ENCODE measurements around the gene OLFM1.
"Not testable (repeated sequence)": the region's sequence is repeated elsewhere in the genome, so short reads cannot be mapped to it uniquely, and the experiment has no call there.

OLFM1 gene

GRCh38 chr9:135135929-135136315 lies 48.5 kb downstream of the OLFM1 start:
- DNase-seq, result no peak

GRCh38 chr9:135136481-135136880 lies 49.0 kb downstream of the OLFM1 start:
- no peak for DNase-seq

- no peak for DNase-seq
Observed at GRCh38 chr9:135136991-135137832, 49.7 kb downstream of the OLFM1 start.

GRCh38 chr9:135138078-135138855 lies 50.8 kb downstream of the OLFM1 start:
- no peak for DNase-seq

GRCh38 chr9:135139366-135139959 lies 52.0 kb downstream of the OLFM1 start:
- no peak for DNase-seq

GRCh38 chr9:135141183-135141774 lies 53.8 kb downstream of the OLFM1 start:
- no peak for DNase-seq

- DNase-seq, result no peak
Observed at GRCh38 chr9:135144581-135145170, 57.2 kb downstream of the OLFM1 start.

- no peak for DNase-seq
Observed at GRCh38 chr9:135145312-135145711, 57.8 kb downstream of the OLFM1 start.

- DNase-seq, result no peak
Observed at GRCh38 chr9:135146241-135146640, 58.8 kb downstream of the OLFM1 start.

- no peak for DNase-seq
Observed at GRCh38 chr9:135146766-135147473, 59.5 kb downstream of the OLFM1 start.

GRCh38 chr9:135147474-135147805 lies 60.0 kb downstream of the OLFM1 start:
- DNase-seq, result no peak

GRCh38 chr9:135147938-135148337 lies 60.5 kb downstream of the OLFM1 start:
- DNase-seq, result no peak

GRCh38 chr9:135148386-135148785 lies 60.9 kb downstream of the OLFM1 start:
- no peak for DNase-seq

GRCh38 chr9:135149901-135150300 lies 62.4 kb downstream of the OLFM1 start:
- DNase-seq, result not testable (repeated sequence)

GRCh38 chr9:135150981-135151380 lies 63.5 kb downstream of the OLFM1 start:
- DNase-seq, result no peak

- no peak for DNase-seq
Observed at GRCh38 chr9:135151757-135152613, 64.5 kb downstream of the OLFM1 start.

- no peak for DNase-seq
Observed at GRCh38 chr9:135152614-135153334, 65.3 kb downstream of the OLFM1 start.

GRCh38 chr9:135154050-135154615 lies 66.7 kb downstream of the OLFM1 start:
- no peak for DNase-seq

GRCh38 chr9:135155396-135155795 lies 67.9 kb downstream of the OLFM1 start:
- DNase-seq, result no peak
